GM21737 (cell line): ENCODE measurements around the gene HAPLN2.
"Not testable (repeated sequence)": the region's sequence is repeated elsewhere in the genome, so short reads cannot be mapped to it uniquely, and the experiment has no call there.

Experiments
- ATAC-seq: cut with Tn5 transposase; IDR thresholded peaks from one replicate; pipeline ENCODE4 v1.9.1; 2021; ENCODE audit warnings: mild to moderate bottlenecking, moderate library complexity; ENCODE audit not compliant: unreplicated experiment

Gene HAPLN2

DNA sequence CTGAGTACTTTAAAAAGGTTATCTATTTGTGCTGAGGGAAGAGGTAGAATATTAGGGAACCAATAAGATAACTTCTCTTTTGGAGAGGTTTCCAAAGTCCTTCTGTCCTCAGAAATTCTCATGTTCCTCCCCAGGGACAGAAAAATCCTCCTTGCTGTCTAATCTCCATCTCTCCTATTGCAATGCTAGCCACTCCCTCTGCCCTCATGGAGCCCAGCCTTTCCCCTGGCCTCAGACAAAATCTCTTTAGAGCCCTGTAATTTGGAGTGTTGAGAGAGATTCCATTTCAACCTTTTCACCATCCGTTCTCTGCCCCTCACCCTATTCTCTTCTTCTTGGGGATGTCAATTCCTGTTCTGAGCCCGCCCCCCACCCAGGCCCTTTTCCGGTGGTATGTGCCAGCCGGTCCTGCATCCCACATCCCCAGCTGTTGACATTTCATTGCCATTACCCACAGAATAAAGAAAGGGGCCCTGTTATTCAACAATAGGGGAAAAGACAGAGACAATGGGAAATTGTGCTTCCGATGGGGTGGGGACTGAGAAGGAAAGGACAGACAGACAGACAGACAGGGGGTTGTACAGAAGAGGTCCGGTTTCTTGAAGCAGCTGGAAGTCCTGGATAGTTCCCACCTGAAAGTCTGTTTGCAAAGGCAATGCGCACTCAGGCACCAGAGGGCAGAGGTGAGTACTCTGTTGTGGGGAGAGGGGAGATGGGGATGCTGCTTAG lies at the start of gene HAPLN2:
HAPLN2 (plus strand) TSS at position 563 of the 729 bp plus-strand sequence. CDS start 4,076 bp downstream, outside the sequence.
- ATAC-seq = no peak

DNA sequence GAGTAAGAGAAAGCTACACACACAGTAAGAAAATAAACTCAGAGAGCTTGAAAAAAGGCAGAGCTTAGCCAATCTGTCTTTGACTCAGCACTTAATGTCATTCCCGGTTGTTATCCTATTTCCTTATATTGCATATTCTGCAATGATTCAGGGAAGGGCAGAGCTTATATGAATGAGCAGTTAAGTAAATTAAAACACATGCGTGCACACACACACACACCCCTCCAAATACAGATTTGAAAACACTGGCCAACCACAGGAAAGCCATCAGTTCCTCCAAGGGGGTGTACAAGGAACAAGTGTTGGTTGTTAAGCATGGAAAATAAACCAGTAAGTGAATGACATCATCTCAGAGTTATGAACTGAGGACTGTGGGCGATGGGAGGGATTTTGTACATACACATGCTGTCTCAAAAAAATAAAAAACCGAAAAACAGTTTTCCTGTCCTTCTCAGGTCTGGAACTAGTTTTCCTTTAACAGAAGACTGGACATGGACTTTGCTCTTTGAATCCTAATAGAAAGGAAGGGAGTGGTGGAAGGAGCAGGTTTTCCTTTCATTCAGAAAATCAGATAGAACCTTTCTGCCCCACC lies 47.9 kb upstream of the HAPLN2 start:
- no peak for ATAC-seq

DNA sequence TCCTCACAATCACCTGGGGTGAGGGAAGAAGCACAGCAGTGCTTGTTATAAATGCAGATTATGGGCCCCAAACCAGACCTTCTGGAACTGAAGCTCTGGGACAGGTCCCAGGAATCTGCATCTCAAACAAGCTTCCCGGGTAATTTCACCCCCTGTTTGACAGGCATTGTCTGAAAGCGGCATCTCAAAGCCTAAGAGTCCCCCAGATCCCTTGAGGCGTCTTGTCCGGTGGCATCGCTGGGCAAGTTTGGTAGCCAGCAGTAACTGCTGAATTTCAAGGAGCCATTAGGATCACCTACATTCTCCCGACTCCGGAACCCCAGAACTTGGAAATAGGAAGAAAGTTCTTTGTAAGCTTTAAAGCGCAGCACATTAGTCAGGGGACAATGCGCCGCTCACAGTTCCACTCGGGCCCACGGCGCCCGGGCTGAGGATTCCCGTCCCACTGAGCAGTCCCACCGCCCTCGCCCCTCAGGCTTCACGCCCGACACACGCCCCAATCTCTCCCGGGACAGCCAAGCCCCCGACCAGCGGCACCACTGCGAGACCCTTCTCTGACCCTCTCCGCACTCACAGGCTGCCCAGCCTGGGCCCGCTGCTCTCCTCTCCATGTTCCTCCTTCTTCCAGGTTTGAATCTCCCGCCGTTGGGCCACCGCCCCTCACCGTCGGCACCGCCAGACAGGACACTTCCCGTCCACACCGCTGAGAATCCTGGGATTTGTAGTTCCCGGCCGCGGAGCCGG lies 47.1 kb upstream of the HAPLN2 start, which contains the start of gene IQGAP3:
IQGAP3 (minus strand) TSS at position 647 of the 744 bp plus-strand sequence; CDS start at position 611, 36 bp downstream.
- peak; percentile 73 for ATAC-seq

DNA sequence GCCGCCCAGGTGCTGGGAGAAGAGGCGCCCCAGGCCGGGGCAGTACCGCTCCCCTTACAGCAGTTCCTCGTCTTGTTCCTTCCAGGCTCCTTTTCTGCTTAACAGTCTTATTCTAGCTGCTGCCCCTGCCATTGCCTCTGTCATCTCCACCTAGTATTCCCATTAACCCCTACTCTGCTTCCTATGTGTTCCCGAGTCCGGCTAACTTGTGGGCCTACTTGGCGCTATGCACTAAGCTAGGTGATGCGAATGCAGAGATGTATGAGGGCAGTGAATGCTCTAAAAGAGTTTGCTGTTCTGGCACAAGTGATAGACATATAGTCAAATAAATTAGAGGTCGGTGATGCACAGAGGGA lies 46.6 kb upstream of the HAPLN2 start:
- ATAC-seq = no peak

DNA sequence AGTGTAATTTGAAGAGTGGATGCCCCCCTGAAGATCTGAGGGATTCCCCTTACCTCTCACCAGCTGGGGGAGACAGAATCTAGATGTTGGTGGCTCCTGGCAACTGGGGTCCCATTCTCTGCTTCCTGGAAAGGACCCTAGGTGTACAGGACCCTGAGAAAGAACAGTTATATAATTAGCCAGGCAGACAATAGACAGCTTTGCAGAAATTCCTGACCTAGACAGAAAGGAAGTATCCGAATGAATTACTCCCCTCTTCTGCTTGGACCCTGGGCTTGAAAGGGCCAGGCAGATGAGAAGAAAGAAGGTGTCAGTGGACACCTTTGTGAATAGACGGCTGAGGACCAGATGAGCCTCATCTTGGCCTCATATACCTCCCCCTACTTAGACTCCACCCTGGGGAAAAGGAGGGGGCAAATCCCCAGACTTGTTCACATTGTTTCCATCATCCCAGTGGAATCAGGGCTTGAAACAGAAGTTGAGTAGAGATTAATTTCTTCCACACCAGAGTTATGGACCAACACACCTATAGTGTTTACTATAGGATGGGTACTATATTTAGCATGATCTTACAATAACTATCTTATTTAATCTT lies 45.1 kb upstream of the HAPLN2 start:
- no peak for ATAC-seq

DNA sequence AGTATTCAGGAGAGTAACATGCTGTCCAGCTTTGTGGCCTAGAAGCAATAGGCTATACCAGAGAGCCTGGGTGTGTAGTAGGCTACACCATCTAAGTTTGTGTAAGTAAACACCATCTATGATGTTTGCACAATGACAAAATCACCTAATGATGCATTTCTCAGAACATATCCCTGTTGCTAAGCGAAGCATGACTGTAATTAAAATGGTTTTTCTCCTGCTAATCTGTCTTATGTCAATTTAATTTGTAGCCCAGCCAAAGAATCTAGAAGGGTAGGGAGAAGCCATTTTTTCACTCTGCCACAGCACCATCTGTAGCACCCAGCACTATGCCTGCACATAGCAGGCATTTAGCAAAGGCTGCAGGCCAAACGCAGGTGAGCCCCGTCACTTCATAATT lies 41.7 kb upstream of the HAPLN2 start:
- ATAC-seq = no peak

DNA sequence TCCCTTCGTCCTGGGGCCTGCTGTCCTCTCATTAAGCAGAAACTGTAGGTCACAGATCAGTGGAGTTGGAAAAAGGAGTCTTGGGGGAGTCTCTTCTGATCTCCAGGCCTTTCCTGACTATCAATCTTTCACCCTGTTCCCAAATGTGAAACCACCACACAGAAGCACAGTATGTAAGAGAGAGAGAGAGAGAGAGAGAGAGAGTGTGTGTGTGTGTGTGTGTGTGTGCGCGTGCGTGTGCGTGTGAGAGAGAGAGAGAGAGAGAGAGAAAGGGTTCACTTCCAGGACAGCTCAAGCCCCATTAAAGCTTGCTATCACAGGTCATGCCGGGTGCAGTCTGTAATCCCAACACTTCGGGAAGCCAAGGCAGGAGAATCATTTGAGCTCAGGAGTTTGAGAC lies 41.2 kb upstream of the HAPLN2 start:
- no peak for ATAC-seq

DNA sequence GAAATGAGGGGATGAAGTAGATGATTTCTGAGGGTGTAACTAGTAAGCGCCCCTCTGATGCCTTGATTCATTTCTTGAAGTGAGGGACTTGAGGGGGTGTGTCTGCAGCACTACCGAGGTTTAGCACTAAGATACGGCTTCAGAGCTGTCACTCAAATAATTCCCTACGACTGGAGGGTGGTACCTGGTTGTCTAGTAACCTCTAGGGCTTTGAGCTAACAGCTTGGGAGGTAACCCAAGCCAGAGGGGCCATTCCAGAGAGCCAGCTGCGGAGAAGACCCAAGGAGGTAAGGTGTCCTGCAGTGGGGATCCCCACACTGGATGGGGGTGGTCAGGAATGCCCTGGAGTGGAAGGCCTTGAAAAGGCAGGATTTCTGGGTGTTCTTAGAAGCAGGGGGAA lies 39.7 kb upstream of the HAPLN2 start, which contains the start of gene TTC24:
TTC24 (plus strand) TSS at position 252 of the 400 bp plus-strand sequence. CDS start 1,642 bp downstream, outside the sequence.
- ATAC-seq = no peak

DNA sequence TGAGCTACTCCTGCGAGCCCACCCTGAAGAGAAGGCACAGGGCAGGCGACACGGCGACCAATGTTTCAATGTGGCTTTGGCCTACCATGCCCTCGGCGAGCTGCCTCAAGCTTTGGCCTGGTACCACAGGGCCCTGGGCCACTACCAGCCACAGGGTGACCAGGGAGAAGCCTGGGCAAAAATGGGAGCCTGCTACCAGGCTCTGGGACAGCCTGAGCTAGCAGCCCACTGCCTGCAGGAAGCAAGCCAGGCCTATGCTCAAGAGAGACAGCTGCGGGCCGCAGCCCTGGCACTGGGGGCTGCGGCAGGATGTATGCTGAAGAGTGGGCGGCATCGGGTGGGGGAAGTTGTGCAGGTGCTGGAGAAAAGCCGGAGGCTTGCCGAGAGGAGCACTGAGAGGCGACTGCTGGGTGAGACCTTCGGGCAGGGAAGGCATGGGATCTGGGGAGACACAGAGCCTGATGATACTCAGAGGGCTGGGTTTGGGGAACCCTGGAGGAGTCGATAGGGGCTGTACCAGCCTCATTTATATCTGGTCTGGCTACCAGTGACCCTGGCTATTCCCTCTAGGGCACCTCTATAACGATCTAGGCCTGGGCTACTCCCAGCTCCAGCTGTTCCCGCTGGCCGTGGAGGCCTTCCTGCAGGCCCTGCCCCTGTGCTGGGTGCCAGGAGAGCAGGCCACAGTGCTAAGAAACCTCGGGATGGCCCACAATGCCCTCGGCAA lies 37.4 kb upstream of the HAPLN2 start:
- no peak for ATAC-seq

DNA sequence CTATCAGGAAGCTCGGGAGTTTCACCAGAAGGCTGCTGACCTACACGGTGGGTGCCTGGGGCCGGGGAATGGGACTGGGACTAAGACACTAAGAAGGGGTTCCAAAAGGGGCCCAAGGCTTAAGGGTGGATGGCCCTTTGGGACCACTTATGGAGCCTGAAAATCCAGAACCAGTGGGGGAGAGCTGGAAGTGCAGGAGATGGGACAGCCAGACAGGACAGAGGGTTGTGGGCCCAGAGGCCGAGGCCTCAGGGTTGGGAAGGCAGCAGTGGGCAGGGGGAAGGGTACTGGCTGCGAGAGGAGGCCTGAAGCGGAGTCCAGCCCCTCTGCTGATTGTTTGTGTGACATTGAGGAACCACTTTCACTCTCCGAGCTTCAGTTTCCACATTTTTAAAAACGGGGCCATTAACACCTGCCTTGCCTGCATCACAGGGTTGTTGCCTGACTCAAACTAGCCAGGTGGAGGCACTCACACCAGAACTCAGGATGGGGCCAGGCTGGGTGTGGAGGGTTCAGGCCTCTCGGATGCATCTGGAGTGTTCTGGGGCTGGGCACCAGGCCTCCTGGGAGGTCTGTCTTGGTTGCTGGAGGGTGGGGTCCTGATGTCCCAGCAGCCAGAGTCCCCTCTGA lies 36.7 kb upstream of the HAPLN2 start:
- ATAC-seq = no peak

DNA sequence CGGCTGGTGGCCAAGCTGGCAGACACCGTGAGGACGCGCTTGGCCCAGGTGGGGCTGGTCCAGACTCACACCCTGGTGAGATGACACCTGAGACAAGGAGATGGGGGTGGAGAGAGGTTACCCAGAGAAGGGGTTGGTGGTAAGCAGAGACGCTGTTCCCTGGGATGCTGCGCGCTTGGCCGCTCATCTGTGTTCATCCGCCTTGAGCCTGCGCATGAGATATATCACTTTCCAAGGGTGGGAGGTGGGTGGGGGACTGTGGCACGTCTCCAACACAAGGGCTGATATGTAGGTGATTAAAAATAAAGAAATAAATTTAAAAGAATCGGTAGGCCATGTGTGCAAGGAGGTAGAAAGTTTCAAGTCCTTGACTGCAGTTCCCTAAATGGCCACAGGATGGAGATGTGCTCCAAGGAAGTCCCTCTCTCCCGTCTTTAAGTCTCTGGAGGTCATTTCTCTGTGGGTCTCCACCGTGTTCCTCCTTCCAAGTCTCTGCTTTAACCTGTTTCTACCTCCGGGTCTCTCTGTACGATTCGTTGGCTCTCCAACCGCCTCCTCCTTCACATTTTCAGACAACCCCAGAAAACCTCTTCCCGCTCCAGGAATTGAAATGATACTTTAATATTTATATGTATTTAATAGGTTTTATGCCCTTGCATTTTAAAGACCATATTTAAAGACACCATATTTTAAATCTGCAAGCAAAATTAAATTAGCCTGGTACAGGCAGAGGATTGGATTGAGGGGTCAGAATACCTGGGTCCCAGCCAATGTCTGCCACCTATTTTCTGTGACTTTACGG lies 35.2 kb upstream of the HAPLN2 start:
- ATAC-seq = no peak

DNA sequence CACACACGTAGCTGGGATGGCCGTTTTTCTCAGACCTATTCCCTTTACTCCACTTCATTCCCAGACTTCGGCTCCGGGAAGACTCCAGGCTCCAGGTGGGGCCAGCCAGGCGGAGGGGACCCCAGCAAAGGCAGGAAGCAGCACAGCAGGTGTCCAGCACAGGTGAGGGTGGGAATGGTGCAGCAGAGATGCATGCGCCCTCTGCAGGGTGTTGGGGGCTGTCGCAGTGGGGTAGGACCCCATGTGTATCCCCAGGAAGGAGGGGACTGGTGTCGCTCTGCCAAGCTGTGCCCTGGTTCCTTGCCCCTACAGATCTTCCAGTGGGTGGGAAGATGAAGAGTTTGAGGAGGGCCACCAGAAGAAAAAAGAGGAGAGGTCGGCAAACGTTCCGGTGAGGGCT lies 34.4 kb upstream of the HAPLN2 start:
- no peak for ATAC-seq

DNA sequence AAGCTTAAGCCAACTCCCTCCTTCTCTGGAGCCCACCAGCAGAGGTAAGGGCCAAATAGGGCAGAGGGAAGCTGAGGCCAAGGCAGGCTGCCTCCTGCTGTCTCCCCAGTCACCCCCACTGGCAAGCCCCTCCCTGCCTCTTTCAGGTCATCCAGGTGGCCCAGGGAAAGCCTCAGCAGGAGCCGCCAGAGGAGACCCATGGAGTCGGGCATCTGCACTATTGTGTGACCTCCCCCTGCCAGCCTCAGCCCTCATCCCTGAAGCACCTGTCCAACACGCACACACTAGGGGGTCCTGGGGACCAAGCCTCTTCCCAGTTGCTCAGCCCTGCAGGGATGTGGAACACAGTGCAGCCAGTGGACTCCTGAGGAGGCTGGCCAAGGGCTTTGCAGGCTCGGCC lies 32.9 kb upstream of the HAPLN2 start:
- no peak for ATAC-seq

DNA sequence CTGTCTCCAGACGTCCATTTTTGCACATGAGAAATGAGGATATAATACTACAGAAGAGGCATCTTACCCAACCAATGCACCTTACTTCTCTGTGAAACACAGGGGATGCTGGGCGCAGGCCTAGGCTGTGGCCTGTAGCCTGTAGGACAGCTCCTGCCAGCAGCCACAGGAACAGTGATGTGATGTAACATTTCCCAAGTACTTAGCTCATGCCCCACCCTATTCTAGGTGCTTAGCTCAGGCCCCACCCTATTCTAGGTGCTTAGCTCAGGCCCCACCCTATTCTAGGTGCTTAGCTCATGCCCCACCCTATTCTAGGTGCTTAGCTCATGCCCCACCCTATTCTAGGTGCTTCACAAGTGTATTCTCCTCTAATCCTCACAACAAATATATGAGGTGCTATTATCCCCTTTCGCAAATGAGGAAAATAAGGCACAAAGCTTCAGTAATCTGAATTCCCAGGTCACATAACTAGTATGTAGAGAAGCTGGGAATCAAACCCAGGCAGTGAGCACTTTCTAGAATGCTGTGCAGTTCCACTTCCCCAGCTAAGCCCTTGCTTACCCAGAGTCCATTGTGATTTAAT lies 32.2 kb upstream of the HAPLN2 start:
- ATAC-seq = no peak

DNA sequence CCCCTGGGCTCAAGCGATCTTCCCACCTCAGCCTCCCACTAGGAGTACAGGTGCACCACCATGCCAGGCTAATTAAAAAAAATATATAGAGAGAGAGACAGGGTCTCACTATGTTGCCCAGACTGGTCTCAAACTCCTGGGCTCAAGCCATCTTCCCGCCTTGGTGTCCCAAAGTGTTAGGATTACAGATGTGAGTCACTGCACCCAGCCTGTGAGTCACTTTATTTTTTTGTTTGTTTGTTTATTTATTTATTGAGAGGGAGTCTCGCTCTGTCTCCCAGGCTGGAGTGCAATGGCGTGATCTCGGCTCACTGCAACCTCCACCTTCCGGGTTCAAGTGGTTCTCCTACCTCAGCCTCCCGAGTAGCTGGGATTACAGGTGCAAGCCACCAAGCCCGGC lies 31.3 kb upstream of the HAPLN2 start:
- not testable (repeated sequence) for ATAC-seq

DNA sequence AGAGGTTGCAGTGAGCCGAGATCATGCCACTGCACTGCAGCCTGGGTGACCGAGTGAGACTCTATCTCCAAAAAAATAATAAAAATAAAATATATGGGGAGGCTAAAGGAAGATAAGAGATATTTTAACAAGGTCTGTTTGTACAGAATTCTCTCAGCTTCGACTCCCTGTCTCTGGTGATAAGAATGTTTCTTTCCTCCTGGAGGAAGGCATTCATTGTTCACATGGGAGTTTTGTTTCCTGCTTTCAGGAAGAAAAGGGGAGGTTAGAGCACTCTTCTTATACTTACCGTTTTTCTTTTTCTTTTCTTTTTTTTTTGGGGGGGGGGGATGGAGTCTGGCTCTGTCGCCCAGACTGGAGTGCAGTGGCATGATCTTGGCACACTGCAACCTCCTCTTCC lies 29.7 kb upstream of the HAPLN2 start:
- ATAC-seq = no peak

DNA sequence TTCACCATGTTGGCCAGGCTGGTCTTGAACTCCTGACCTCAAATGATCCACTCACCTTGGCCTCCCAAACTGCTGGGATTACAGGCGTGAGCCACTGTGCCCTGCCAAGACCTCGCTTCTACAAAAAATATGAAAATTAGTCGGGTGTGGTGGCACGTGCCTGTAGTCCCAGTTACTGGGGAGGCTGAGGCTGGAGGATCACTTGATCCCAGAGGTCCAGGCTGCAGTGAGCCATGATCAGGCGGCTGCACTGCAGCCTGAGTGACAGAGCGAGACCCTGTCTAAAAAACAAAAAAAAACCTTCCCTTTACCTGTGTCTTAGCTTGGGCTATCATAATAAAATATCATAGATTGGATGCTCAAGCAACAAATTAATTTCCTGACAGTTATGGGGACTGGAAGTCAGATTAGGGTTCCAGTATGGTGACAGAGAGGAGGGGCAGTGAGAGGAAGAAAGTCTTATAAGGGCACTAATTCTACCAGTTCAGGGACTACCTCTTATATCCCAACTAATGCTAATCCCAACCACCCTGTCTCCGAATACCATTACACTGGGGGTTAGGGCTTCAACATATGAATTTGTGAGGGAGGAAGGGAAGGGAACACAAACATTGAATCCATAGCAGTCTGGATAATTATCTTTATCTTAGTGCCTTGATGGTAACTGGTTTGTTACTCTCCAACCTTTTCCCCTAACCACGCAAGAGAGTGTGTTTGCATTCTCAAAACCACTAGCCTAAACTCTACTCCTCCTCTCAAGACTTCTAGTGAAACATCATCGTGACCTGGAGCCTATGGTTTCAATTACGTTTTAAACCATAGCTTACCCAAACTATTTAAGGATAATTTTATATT lies 28.7 kb upstream of the HAPLN2 start:
- no peak for ATAC-seq

DNA sequence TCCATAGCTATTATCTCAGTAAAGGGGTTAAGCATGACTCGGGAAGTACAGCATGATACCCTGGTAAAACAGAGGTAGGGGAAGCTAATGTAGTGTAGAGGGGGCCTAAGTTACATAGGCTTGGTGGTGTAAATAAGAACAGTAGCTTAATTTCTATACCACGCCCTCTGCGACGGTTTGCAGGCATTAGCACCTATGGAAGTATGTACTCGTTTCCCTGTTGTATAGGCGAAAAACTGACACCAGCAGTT lies 28.1 kb upstream of the HAPLN2 start:
- ATAC-seq = no peak
